Endothelial cell of hepatic sinusoid (primary cell): Measurements from ENCODE around the gene GMPR2.

Experiments used
- in situ Hi-C: cut with HindIII; loops from 2 replicates; pipeline ENCODE4 v1.10.0; 2017; ENCODE audit warnings: low sequenced_read_pairs

The GMPR2 gene

DNA sequence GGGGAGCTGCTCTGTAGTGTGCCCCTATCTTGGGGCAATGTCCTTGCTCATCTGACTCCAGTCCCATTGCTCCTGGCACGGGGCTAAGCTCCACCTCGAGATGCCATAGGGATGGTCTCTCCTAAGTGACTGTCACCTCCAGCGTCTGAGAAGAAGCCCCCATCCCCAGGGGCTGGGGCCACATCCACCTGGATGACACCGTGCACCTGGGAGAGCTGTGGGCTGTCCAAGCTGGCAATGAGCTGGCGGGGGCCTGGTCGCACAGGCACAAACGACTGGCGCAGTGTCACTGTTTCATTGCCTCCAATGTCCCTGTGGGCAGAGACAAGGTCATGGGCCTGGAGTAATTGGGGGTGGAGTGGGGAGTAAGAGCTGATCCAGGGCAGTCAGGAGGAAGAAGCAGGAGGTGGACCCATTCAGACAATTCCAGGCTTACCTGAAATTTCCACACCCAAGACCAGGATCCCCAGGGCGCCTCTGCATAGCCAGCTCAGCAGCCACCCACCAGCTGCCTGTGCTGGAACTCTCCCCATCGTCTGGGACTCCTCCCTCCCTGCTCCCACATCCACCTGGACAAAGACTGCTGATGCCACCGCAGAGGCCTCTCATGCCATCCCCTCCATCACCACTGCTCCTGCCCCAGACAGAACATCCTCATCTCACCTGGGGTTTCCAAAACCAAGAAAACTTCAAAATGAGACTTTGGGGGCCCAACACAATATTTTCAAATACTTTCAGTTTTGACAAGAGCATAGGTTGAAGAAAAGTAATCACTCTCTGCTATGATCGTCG lies 16.7 kb downstream of the GMPR2 start:
- in situ Hi-C loops, result no loop called here

DNA sequence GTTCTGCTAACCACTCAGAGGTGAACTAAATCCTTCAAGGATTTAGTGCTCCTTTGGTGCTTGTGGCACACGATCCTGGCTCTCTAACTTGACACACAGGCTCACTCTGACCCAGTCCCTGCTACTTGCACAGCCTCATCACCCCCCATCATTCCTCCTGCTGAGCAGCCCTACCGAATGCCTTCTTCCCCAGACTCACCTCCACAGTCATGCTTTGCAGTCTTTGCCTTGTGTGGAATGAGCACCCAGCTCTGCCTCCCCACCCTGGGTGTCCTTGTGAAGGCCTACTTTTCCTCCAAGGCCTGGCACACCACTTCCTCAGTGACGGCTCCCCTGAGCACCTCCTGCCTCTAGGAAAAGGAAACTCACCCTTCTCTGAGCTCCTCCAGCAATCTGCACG lies 17.6 kb downstream of the GMPR2 start:
- in situ Hi-C loops, result no loop called here

DNA sequence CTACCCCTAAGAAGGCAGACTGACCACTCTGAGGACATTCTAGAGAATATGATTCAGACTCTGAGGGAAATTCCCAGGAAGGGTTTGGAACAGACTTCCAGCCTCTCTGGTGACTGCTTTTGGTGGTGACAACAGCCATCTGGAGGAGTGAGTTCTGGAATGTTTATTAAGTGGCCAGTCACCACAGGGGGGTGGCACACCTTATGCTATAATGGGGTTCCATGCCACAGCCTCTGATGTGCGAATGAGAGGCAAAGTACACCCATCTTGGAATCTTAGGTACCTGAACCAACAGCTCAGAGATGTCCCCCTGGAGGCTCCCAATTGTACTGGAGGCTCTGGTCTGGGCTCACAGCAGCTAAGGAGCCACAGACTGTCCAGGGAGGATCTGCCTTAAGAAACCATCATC lies 19.2 kb downstream of the GMPR2 start:
- in situ Hi-C loops, result no loop called here

DNA sequence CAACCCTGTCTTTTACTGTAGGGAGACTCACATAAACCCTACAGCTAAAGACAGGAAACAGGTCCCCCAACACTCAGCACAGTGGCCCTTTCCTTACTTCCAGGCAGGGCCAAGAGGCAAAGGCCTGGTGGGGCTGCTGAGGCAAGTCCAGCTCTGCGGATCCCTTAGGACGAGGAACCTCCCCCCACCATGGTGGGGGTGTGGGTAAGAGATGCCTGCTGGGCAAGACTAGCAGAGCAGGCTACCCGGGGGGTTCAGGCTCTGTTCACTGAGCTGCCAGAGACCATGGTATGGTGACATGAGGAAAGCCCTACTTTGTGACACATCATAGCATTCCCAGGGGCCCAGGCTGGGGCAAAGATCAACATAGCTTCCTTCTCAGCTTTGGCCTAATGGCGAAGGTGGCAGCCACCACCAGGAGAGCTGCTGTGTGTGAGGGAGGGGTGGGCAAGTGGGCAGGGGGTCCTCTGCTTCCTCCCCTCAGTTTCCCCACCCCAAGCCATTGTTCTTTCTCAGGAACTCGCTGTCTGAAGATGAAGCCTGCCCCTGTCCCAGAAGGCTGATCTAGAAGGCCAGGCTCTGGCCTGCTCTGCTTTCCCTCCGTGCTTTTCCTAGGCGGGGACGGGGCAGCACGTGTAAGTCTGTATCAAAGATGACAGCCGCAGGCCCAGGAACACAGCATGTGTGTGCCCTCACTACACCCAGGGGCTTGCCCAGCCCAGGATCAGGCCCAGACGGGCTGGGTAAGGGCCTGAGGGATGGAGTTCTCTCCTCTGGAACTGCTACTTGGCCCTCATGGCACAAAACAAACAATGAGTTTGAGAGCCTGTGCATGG lies 19.8 kb downstream of the GMPR2 start:
- in situ Hi-C loops, result no loop called here

DNA sequence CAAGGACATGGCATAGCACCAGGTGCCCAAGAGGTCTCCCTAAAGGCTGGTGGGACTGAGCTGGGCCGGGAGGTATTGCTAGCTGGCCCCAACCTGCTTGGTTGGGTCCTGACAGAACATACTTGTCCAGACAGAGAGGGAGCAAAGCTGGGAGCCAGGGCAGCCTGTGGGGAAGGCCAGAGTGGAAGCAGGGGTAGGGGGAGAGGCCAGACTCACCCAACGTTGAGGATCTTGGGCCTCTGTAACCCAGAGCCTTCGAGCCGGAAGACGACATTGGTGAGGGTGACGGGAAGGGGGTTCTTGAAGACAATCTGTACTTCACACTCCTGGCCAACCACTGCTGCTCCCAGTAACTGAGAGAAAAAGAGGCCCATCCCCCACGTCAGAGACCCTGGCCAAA lies 21.2 kb downstream of the GMPR2 start:
- in situ Hi-C loops, result no loop called here

DNA sequence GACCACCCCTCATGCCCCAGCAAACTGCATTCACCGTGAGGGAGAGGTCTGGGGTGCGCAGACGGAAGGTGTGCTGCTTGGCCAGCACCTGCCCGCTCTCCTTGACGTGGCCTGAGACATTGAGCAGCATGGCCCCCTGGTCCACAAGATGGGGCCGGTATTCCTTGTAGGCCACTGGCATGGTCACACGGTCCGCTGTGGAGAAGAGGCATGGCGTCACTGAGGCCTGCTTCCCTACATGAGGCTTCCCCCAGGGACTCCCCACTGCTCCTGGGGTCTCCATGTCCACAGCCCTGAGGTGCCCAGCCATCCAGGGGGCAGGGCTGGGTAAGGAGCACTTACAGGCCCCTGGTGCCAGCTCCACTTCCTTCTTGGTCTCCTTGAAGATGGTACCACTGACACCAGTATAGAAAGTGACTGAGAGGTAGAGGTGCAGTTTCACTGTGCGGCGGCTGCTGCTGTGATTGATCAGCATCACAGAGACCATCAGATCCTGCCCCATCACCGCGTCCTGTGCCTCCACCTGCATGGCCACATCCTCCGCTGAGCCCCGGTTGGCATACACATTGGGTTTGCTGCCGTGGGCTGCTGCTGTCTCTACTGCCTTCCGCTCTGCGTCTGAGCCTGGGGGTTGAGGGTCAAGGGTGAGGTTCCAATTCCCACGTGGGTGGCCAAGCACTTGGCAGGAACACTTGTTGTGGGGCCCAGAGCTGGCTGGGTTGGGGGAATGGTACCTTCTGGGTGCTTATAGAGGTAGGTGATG lies 22.1 kb downstream of the GMPR2 start:
- in situ Hi-C loops, result no loop called here

DNA sequence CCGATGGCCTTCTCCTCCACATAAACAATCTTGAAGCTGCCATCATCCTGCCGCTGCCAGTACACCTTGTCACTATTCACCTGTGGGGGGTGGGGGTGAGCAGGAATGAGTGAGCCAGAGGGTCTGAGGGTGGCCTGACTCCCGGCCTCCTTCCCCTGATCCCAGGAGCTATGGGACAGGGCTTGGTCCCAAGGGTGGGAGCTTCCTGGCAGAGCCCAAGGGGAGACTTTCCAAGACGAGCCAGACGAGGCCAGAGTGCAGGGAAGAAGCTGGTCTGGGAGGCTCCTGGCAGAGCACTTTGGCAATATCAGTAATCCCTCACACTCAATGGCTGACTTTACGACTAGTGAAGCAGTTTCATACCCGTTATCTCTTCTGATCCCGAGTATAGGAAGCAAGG lies 22.7 kb downstream of the GMPR2 start:
- in situ Hi-C loops, result no loop called here

DNA sequence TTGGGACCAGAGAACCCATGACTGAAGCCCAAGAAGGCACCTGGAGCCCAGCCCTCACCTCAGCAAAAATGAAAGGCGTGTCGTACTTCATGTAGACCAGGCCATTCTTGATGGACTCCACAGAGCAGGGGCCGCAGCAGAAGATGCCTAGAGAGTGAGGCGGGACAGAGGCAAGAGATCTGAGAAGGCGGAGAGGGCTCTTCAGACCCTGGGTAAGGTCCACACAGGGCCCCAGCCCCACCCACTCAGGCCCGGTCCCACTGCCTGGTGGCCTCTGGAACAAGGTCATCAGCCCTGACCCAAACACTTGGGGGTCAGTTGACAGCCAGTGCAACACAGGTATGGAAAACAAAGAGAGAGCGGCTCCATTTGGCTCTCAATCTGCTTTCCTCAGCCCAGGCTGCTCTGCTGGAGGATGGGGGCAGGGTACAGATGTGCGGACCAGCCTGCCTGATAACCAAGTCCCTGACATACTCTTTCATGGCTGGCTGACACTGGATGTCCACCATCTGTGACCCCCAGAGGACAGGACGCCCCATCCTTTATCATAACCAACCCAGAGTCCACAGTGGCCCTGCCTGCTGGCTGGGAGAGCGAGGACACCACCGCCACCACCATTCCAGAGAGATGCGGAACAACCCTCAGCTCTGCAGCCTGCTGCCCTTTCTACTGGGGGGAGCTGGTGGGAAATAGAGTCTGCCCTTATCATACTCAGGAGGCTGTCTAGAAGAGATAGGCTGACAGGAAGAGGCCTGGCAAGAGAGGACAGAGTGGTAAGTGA lies 23.4 kb downstream of the GMPR2 start:
- in situ Hi-C loops, result no loop called here

DNA sequence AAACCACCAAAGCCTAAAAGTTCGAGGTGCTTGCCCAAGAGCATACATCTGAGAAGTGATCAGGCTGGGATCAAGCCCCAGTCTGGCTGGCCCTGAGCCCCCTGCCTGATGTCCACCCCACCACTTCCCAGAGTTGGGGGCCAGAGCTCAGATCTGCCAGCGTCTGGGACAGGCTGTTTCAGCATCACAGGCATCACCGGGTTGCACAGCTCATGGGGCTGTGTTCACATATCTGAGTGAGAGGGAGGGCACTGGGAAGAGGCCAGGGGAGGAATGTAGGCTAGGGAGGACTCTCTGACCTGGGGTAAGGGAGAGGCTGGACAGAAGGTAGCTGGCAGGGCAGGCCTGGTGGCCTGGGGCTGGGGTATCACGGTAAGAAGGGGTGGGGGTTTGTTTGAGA lies 24.2 kb downstream of the GMPR2 start:
- in situ Hi-C loops, result no loop called here

DNA sequence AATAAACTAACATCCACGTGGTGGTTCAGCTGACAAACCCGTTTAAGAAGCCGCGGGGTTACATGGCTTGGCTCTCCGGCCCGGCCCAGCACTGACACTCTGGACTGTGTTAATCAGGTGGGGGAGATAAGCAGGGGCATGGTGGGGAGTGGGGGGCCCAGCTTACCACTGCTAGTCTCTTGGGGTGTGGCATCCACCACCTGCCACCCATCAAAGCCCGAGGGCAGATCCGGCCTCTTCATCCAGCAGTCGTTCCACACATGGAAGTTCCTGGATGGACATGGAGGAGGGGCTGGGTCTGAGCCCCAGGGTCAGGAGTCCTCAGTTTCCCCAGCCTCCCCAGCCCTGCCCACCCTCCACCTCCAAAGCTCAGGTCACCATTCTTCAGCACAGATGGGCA lies 25.4 kb downstream of the GMPR2 start:
- in situ Hi-C loops, result no loop called here

DNA sequence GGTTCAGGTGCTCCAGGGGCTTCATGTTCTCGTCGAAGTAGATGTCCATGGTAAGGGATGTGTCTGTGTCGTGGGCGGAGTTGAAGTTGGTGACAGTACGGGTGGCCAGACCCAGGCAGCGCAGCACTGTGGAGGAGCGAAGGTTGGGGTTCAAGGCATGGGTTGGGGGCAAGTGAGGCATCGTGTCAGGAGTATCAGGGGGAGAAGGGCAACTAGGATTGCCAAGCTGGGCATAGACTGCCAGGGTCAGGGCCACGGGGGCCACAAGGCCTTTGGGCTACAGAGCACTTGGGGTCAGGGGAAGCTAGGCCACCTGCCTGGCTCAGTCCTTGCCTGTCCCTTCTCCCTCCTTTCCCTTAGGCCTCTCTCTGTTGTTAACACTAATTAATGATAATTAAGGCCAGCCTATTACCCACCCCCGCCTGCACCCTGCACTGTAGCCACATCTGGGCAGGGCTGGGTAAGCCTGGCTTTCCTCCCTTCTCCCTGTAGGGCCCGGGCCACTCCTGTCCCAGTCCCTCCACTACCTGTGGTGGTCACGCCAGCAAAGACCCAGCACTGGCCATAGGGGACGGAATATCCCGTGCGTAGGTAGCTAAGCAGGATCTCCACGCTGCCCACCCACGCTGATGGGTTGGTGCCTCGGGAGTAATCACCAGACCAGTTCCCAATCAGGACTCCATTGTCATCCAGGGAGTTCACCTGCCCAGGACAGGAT lies 26.0 kb downstream of the GMPR2 start:
- in situ Hi-C loops, result no loop called here

DNA sequence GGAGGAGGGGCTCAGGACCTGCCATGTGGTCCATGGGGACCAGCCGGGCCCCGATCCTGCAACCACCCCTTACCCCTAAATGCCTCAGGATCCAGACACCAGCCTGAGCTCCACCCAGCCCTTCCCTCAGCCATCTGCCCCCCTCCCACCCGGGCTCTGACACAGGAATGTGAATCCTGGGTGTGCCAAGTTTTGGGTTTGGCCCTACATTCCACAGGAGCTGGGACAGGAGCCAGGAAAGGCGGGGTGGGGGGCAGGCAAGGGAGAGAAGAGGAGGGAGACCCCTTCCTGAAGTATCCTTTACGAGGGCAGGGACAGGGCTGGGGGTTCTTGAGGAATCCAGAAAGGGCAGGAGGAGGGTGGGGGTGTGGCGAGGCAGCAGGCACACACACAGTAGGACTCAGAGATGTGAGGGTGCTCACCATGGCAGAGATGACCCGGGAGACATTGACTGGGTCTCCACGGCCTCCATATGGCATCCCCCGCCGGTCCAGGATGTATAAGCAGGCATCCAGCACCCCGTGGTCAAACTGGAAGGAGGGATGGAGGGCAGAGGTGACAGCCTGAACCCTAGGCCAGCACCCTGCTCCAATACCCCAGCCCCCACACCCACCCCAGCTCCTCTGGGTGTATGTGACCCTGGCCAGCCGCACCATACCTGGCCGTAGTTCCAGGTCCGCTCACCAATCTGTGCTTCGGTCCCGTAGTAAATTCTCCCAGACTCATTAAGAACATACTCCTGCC lies 26.7 kb downstream of the GMPR2 start:
- in situ Hi-C loops, result loop anchor here (5.0 kb wide), 1 partner anchor 38 kb away; the partner anchor contains the start of genes DHRS1 and NOP9

DNA sequence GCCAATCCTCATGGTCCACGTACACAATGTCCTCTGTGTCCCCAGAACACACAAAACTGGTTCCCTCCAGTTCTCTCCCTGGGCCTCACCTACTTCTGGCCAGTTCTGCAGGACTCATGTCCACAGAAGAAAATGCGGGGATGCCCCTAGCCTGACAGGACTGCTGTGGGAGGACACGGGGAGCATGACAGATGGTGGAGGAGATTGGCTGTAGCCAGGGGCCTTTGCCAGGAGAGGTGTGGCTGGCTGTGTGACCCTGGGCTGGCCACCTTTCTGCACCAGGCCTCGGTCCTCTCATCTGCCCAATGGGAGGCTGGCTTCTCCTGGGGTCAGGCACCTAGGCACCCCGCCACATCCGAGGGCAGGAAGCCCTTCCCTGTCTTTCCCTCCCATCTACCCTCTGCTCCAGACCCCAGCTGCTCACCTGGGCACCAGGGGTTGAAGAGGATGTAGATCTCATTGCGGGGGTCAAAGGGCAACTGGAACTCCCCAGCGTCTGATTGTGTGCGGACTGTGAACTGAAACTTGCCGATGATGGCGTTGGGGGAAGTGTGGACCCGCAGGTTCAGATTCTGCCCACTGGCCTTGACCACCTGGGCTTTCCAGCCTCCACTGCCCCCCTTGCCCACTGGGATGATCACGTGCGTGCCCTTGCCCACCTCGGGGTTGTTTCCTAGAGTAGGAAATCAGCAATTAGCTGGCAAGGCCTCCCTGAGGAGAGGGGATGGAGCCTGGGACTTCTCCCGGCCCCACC lies 27.5 kb downstream of the GMPR2 start:
- in situ Hi-C loops, result loop anchor here (5.0 kb wide), 1 partner anchor 37 kb away; the partner anchor contains the start of genes DHRS1 and NOP9

DNA sequence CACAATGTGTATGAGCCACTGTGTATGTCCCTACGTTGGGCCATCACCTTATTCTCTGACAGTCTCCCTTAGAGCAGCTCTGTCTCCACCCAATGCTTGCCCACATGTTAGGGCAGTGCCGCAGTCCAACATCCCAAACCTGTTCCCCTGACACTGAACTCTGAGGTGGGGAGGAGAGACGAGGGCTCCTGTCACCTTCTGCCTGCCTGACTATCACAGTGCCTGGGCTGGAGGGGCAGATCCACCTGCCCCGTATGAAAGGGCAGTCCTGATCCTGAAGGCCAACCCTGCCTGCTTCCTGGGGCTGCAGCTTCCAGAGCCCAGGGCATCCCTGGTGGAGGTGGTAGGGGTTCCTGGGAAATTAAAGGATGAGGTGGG lies 28.0 kb downstream of the GMPR2 start:
- in situ Hi-C loops, result loop anchor here (5.0 kb wide), 1 partner anchor 37 kb away; the partner anchor contains the start of genes DHRS1 and NOP9

DNA sequence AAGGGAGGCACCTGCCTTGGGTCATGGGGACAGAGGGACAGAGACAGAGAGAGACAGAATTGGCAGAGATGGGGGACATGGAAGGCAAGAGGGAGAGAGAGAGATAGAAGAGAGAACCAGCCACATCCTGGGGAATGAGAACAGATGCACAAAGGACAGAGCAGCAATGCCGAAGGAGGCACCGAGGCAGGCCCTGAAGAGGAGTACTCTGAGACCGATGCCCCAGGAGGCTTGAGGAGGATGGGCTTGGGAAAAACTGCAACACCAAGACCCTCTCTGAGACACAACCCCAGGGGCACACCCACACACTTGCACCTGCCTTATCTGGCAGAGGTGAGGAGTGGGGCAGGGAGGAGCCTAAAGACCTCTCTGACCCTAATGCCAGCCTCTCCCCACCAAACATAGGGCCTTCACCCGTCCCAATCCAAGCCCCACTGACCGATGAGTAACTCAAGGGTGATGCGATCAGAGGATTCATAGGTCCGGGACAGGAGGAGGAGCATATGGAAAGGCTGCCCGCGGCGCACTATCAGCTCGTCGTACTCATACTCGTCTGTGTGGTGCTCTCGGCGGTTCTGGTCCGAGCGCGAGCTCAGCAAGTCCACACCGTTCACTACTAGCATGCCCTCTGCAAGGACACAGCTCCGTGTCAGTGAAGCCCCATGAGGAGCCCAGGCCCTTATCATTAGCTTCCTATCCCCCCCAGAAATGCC lies 28.7 kb downstream of the GMPR2 start:
- in situ Hi-C loops, result loop anchor here (5.0 kb wide), 1 partner anchor 36 kb away; the partner anchor contains the start of genes DHRS1 and NOP9

DNA sequence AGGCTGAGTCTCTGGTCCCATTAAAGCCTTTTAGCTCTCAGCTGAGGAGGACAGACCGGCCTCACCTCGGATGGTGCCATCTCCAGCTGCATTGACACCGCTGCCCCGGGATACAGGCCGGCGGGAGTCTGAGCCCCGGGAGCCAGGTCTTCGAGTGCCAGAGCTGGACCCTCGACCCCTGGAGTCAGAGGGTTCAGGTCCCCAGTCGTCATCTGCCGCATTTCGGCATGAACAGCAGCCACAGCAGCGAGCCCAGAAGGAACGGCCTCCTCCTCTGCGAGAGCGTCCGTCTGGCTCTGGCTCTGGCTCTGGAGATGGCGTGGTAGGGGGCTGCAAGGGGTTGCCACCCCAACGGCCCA lies 29.2 kb downstream of the GMPR2 start:
- in situ Hi-C loops, result loop anchor here (5.0 kb wide), 1 partner anchor 35 kb away; the partner anchor contains the start of genes DHRS1 and NOP9
